Lower lobe of right lung (tissue), 2 donors: ENCODE results near the gene RPS6KB2. TPM values are rescaled to one million over a fixed set of nuclear protein-coding genes. Genes with fewer than 3 reads are reported as not detected.

ENCODE experiments used
- ATAC-seq, 2 donors: fragments of 200-7000 bp; cut with Tn5 transposase; one replicate each; pipeline ENCODE4 v1.9.1; 2020 to 2022; ENCODE audit warnings: mild to moderate bottlenecking in 2 of 2, moderate library complexity in 2 of 2
- DNase-seq: peaks from one replicate; pipeline ENCODE4 v3.0.0-alpha.2; 2020
- H3K27ac ChIP-seq: fragments of 200-600 bp; one replicate; pipeline ENCODE4 v1.8.0; 2022
- H3K27me3 ChIP-seq: fragments of 200-600 bp; one replicate; pipeline ENCODE4 v1.8.0; 2022; ENCODE audit warnings: low read depth
- H3K36me3 ChIP-seq: fragments of 200-600 bp; one replicate; pipeline ENCODE4 v1.8.0; 2022; ENCODE audit warnings: mild to moderate bottlenecking
- H3K4me1 ChIP-seq: fragments of 200-600 bp; one replicate; pipeline ENCODE4 v1.8.0; 2022
- H3K4me3 ChIP-seq: fragments of 200-600 bp; one replicate; pipeline ENCODE4 v1.8.0; 2022; ENCODE audit warnings: mild to moderate bottlenecking
- H3K9me3 ChIP-seq: fragments of 200-600 bp; one replicate; pipeline ENCODE4 v1.8.0; 2022
- intact Hi-C: fragments of 100-400 bp; cut with DNase I; formaldehyde crosslinking; loops from one replicate; pipeline ENCODE4 v1.11.0; 2022
- total RNA-seq: library from RNA; stranded (reverse); fragmentation: NEBNext Ultra II Directional; extraction: Animal tissue kit (Norgen Biotek cat#: 25700); gene quantifications from one replicate; pipeline ENCODE4 v1.2.1, GENCODE V29; 2021
- TF ChIP-seq, protein P1 (sequence below): fragments of 200-600 bp; IDR thresholded peaks from one replicate; pipeline ENCODE4 v1.8.0; 2022; ENCODE audit warnings: antibody characterized with exemption, mild to moderate bottlenecking
- donor health status: DM: no; HTN: yes; CAD: no; lungs with severe emphysema.

RPS6KB2 gene
- total RNA-seq, 1 donor from 2014 or later, result 42.1 TPM

GRCh38 chr11:67438158-67438902, 10.0 kb downstream of the RPS6KB2 start:
- no peak for DNase-seq
- H3K9me3 ChIP-seq, result no peaks in the 10 kb centered on the region
- ATAC-seq, result peak in 1 of 2 donors; percentile 4
- intact Hi-C loops, result no loop called here
- peaks cover 37% of the 10 kb centered on the region for H3K4me1 ChIP-seq
- H3K4me3 ChIP-seq, result peak overlapping the region; percentile 50
- peaks cover 80% of the 10 kb centered on the region for H3K36me3 ChIP-seq
- no peaks in the 10 kb centered on the region for H3K27me3 ChIP-seq
- peak overlapping the region; percentile 18 for H3K27ac ChIP-seq
- TF ChIP-seq, protein P1, sequence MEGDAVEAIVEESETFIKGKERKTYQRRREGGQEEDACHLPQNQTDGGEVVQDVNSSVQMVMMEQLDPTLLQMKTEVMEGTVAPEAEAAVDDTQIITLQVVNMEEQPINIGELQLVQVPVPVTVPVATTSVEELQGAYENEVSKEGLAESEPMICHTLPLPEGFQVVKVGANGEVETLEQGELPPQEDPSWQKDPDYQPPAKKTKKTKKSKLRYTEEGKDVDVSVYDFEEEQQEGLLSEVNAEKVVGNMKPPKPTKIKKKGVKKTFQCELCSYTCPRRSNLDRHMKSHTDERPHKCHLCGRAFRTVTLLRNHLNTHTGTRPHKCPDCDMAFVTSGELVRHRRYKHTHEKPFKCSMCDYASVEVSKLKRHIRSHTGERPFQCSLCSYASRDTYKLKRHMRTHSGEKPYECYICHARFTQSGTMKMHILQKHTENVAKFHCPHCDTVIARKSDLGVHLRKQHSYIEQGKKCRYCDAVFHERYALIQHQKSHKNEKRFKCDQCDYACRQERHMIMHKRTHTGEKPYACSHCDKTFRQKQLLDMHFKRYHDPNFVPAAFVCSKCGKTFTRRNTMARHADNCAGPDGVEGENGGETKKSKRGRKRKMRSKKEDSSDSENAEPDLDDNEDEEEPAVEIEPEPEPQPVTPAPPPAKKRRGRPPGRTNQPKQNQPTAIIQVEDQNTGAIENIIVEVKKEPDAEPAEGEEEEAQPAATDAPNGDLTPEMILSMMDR, result no peak

GRCh38 chr11:67439321-67440228, 11.3 kb downstream of the RPS6KB2 start:
- Histone ChIP-seq H3K27me3 (no peaks in the 10 kb centered on the region), H3K4me3 (no peak overlapping the region), H3K27ac (peak overlapping the region; percentile 53), H3K36me3 (peaks cover 69% of the 10 kb centered on the region), H3K4me1 (peaks cover 42% of the 10 kb centered on the region), H3K9me3 (no peaks in the 10 kb centered on the region)
- no peak for DNase-seq
- ATAC-seq, result no peak
- TF ChIP-seq, protein P1, result no peak
- intact Hi-C loops, result no loop called here

DNA sequence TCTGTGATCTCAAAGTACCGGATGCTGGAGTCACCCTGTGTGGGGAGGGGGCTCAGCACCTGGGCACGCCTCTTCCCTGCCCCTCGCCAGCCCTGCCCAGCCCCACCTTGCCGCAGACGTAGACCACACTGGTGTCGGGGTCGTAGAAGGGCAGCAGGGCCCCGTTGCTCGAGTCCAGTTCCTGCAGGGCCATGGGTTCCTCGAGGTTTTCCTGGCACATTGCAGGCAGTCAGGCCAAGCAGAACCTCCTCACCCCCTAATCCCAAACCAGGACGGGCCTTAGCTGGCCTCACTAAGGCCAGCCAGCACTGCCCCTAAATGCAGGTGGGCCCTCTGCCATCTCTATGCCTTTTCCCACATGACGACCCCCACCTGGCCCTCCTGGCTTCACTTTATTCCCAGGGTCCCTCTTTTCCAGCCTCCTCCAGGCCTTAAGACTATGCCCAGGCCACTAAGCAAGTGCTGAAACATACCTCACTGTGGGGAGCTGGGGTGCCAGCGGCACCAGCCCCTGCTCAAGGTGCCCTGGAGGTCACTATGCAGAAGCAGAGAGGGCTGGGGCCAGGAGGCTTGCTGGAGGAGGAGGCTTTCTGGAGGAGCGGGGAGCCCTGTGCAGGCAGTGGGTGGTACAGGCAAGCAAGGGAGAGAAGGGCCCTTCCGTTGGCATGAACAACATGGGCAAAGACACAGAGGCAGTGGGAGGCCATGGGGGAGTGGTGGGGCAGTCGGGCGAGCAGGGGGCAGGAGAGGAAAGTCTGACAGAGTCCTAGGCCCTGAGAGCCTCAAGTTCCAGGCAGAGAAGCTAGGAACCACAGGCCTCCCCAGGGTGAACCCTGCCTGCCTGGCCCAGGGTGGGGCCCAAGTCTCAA, 12.2 kb downstream of the RPS6KB2 start:
- peak overlapping the region; percentile 53 for H3K27ac ChIP-seq
- no peaks in the 10 kb centered on the region for H3K27me3 ChIP-seq
- H3K36me3 ChIP-seq, result peaks cover 60% of the 10 kb centered on the region
- intact Hi-C loops, result no loop called here
- H3K9me3 ChIP-seq, result no peaks in the 10 kb centered on the region
- H3K4me1 ChIP-seq, result peaks cover 49% of the 10 kb centered on the region
- DNase-seq, result no peak
- no peak overlapping the region for H3K4me3 ChIP-seq
- TF ChIP-seq, protein P1, result no peak
- ATAC-seq, result no peak

DNA sequence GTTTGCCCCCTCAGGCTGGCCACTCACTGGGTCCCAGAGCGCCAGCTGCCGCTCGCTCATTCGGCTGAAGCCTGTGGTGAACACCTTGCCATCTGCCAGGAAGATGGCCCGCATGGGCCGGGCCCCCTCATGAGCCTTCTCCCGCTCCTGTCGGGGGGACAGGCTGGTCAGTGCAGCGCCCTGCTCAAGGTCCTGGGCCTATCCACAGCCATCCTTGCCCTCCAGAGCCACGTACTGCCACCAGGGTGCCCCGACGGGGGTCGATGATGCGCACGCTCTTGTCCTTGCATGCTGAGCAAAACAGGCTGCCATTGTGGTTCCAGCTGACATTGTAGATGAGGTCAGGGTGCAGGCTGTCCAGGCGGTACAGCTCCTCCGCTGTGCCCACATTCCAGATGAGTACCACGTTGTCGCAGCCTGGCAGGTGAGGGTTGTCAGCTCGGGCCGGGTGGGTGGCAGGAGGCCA, 12.8 kb downstream of the RPS6KB2 start:
- Histone ChIP-seq H3K4me3 (no peak overlapping the region), H3K36me3 (peaks cover 53% of the 10 kb centered on the region), H3K27me3 (no peaks in the 10 kb centered on the region), H3K9me3 (no peaks in the 10 kb centered on the region), H3K4me1 (peaks cover 49% of the 10 kb centered on the region), H3K27ac (no peak overlapping the region)
- ATAC-seq, result no peak
- TF ChIP-seq, protein P1, result no peak
- intact Hi-C loops, result no loop called here
- DNase-seq, result no peak
